Hematopoietic multipotent progenitor cell treated with erythropoietin and hydrocortisone succinate and interleukin-3 and kit ligand, for 17 days (in vitro differentiated cells): ENCODE results near the gene DHFR2.
"Not testable (repeated sequence)": the region's sequence is repeated elsewhere in the genome, so short reads cannot be mapped to it uniquely, and the experiment has no call there.

Experiments used
- DNase-seq: peaks from one replicate; pipeline ENCODE4 v3.0.0-alpha.2; 2015; ENCODE audit warnings: low spot score

The DHFR2 gene

DNA sequence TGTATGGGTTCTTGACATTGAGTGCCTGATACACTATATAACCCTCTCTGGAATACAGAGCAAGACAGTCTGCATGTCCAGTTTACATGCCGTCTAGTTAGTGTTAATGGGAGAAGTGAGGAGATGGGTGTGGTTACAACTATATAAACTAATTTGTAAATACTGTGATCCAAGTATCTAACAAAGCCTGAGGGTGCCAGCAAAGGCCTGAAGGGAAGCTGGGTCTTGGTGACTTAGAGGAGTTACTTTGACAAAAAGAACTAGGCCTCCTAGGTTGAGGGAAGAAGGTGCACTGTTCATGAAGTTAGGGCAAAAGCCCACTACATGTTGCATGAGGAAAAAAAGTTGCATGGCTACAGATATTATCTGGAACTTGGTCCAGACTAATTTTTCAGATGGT is 2.4 kb upstream of the DHFR2 start:
- peak; percentile 71 for DNase-seq

DNA sequence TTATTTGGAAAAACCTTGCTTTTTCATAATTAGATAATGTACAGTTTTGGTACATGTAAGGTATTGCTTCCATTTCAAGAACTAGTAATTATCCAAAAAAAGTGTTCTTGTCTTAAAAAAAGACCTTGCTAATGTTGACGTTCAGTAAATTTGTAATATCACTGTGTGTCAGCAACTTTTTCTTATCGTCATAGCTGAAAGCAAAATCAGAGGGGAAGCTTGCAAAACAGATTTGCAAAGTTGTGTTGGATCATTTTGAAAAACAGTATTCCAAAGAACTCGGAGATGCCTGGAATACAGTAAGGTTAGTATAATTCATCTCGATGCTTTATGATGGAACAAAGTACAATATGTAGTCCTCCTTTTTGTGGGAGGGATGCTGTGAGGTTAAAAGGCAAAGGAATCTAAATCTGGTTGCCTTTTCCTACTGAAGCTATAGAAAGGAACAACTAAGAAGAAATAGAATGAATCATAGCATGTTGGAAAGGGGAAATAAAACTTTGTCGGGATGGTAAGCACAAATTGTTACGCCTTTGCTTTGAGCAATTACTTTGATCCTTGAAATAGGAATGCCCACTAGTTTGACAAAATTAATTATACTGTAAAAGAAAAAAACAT is 1.6 kb upstream of the DHFR2 start:
- DNase-seq, result peak; percentile 86

DNA sequence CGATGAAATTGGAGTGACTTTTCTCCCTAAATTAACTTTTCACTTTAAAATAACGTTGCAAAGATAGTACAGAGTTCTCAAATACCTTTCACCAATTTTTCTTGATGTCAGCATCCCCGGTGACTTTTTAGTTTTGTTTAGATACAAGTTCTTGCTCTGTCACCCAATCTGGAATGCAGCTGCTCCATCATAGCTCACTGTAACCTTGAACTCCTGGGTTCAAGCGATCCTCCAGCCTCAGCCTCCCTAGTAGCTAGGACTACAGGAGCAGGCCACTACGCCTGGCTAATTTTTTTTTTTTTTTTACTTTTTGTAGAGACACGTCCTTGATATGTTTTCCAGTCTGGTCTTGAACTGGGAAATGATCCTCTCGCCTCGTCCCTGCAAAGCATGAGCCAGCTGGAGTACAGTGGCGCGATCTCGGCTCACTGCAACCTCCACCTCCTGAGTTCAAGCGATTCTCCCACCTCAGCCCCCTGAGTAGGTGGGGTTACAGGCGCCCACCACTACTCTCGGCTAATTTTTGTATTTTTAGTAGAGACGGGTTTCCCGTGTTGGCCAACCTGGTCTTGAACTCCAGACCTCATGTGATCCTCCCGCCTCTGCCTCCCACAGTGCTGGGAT is 892 bp upstream of the DHFR2 start:
- peak; percentile 77 for DNase-seq

DNA sequence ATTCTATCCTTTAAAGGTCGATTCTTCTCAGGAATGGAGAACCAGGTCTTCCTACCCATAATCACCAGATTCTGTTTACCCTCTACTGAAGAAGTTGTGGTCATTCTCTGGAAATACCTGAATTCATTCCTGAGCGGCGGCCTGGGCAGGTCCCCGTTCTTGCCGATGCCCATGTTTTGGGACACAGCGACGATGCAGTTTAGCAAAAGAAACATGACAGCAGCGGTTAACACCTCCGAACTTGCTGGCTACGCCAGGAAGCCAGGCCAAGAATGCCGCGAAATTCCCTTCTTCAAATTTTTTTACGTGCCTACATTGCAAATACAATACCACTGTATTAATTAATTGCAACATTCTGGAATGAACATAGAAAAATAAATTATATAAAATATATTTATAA is 1.4 kb downstream of the DHFR2 start:
- DNase-seq, result no peak

DNA sequence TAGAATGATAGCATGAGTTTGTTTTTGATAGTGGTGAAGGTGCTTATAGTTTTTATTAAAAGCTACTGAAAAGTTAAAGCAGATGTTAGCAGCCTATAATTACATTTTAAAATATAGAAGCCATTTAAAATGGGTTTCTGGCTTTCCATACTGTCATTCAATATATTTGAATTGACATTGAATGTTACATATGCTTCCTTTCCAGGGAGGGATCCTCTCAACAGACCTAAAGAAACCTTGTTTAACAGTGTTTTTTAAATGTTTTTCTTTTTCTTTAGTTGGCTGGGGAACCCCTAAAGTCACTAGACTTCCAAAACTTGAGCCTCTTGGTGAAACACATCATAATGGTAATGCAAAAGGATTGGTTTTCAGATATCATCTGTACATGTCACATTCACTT is 12.2 kb downstream of the DHFR2 start:
- DNase-seq, result no peak

DNA sequence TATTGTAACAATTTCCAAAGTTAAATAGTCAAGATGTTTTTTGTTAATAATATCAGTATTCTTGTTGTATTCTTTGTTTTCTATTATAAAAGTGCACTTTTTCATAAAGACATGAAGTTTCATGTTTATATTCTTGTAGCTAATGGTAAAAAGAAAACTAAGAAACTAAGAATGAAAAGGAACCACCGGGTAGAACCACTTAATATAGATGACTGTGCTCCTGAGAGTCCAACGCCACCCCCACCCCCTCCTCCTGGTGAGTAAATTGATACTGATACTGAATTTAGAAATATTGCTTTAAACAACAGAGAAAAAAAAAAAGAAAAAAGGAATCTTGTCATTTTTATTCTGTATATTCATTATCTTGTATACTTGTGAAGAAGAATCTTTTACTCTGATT is 13.4 kb downstream of the DHFR2 start:
- no peak for DNase-seq

DNA sequence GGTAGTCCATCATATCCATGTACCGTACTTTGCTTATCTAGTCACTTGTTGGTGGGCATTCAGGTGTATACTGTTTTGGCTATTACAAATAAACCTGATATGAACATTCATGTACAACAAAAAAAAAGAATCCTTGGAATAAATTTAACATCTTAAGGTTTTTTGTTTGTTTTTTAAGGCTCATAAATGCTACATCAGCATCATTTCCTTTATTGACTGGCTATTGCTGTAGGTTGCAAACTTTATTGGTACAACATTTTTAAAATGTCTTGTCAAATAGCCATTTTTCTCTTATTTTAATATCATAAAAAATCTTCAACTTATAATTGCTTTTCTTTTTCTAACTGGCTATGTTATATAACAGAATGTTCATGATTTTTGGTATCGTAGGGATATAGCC is 16.2 kb downstream of the DHFR2 start:
- DNase-seq, result no peak

DNA sequence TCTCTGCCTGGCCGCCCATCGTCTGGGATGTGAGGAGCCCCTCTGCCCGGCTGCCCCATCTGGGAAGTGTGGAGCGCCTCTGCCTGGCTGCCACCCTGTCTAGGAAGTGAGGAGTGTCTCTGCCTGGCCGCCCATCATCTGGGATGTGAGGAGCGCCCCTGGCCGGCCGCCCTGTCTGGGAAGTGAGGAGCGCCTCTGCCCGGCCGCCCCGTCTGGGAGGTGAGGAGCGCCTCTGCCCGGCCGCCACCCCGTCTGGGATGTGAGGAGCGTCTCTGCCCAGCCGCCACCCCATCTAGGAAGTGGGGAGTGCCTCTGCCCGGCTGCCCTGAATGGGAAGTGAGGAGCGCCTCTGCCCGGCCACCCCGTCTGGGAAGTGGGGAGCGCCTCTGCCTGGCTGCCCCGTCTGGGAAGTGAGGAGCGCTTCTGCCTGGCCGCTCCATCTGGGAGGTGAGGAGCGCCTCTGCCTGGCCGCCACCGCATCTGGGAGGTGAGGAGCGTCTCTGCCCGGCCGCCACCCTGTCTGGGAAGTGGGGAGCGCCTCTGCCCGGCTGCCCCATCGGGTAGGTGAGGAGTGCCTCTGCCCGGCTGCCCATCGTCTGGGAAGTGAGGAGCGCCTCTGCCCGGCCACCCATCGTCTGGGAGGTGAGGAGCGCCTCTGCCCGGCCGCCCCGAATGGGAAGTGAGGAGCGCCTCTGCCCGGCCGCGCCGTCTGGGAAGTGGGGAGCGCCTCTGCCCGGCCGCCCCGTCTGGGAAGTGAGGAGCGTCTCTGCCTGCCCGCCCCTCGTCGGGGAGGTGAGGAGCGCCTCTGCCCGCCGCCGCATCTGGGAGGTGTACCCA is 18.4 kb downstream of the DHFR2 start:
- DNase-seq, result not testable (repeated sequence)

DNA sequence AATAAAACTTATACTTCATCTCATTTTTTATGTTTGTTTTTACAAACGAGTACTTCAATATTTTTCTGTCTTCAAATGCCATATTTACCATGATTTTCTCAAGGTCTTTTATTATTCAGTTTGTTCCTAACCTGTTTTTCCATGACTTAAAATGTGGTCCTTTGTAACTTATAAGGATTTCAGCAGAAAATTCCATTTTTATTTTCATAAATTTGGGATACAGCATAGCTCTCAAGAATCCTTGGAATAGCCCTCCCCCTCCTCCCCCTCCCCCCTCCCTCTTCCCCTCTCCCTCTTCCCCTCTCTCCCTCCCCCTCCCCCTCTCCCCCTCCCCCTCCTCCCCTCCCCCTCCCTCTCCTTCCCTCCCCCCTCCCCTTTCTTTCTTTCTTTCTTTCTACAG is 19.4 kb downstream of the DHFR2 start:
- no peak for DNase-seq

DNA sequence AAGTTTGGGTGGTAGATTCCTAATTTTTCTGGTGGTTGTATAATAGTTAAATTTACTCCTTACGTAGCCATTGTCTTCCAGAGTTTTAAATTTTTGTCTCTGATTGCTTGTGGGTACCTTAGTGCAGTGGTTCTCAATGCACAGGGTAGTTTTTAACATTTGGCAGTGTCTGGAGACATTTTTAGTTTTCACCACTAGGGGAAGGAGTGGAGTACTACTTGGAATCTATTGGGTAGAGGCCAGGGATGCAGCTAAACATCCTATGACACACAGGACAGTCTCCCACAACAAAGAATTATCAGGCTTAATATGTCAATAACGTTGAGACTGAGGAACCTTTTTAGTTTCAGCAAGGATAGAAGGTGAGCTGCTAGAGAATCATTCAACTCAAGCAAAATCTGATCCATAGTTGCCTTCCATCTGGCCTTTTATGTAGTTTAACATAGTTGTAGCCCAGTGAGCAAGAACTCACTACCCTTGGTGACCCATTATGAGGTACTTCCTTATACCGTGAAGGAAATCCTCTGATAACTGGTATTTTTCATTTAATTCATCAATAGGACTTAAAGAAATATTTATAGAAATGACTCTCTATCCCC is 25.7 kb downstream of the DHFR2 start:
- DNase-seq, result peak; percentile 83

DNA sequence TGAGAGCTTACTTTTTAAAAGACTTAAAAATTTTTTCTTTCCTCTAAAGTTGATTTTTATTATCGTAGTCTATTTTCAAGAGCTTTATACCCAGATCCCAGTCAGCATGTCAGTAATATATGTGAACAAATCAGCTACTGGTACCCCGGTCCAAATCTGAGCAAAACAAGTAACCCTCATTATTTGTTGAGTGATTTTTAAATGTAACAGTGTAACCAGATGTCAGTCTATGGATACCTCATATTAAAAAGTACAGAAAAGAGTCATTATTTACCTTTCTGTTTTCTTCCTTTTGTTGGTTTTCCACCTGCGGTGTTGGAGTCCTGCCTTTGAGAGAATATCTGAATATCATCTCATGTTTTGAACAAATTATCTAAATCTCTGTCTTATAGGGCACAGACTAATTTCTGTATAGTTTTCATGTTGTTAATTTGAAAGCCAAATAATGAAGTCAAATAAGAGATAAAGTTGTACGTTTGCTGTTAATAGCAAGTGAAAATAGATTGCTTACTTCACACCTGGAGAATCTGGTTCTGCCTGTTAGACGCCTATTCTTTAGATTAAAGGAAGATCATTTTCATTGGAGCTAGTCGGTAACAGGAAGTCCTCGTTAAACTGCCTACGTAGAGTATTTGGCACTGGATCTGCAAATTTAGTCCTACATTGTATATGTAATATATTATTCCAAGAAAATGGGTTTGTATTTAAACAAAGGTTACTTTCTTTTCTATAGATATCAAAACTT is 34.5 kb downstream of the DHFR2 start, which contains the start of gene STX19:
STX19 (minus strand) TSS at position 505 of the 745 bp plus-strand sequence. CDS start 13,328 bp downstream, outside the sequence.
- no peak for DNase-seq

DNA sequence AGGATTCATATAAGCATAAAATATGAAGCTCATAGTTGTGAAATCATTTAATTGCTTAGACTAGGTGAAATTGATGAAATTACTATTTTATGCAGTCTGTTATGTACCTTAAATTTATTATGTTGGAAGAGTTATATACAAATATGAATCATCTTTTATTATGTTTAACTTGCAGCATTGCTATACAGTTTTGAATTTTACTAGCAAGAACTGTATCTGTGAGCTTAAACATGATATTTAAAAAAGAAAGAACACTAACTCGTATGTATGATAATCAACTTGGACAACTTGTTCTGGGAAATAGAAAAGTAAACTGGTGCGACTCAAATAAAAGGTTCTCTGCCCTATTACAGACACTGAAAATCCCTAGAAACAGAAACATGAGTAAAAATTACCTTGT is 36.1 kb downstream of the DHFR2 start:
- DNase-seq, result no peak

DNA sequence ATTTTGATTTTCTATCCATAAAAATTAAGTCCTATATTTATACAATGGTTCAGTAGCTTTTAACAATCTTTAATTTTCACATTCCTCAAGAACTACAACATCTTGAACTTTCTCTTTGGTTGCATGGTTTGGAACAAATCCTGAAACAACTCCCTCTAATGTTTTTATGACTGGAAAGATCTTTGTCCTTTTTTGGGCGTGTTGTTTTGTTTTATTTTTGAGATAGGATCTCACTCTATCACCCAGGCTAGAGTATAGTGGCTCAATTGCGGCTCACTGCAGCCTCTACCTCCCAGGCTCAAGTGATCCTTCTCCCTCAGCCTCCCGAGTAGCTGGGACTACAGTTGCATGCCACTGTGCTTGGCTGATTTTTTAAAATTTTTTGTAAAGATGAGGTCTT is 38.3 kb downstream of the DHFR2 start:
- no peak for DNase-seq

DNA sequence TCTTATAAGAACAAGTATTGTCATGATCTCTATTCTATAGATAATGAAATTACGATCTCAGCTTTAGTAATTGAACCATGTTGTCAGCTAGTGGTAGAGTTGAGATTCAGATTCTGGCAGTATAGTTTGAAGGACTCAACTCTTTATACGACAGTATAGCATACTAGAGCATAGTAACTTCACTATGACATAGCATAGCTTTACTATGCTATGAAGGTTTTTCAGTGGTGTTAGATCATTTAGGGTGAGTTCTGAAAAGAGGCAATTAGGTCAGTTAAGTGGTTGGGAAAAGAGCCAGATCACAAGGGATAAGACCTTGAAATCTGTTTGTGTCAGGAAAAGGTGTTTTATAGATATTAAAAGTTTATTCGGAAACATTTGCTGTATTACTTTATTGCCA is 42.4 kb downstream of the DHFR2 start:
- no peak for DNase-seq

DNA sequence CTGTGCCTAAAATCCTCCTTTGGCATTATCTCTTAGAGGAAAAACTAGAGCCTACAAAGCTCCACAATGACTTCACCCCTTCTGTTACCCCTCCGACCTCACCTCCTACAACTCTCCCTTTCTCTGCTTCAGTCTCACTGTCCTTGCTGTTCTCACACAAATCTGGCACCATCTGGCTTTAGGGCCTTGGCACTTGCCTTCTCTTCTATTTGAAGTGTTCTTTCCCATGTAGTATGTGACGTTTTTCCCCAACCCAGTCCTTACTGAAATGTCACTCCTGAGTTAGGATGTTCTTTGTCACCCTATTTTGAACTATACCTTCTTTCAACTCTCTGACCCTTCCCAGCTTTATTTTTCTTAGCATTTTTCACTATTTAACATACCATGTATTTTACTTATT is 43.1 kb downstream of the DHFR2 start:
- DNase-seq, result no peak

DNA sequence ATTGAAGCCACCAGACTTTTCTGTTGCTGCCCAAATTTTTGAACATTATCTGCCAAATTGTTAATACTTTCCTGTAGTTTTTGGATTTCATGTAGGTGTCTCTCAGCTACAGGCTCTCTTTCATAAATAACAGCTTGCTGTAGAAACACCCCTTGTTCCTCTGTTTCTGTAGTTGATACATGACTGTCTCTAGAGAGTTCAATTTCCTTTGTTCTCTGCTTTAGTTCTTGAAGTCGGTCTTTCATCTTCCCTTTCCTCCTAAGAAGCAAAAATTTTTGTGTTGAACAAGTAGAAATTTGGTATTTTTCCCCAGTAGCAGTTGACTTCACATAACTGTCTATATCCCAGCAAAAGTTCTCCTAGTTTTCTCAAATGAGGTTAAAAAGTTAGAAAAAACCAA is 47.7 kb downstream of the DHFR2 start:
- DNase-seq, result no peak

DNA sequence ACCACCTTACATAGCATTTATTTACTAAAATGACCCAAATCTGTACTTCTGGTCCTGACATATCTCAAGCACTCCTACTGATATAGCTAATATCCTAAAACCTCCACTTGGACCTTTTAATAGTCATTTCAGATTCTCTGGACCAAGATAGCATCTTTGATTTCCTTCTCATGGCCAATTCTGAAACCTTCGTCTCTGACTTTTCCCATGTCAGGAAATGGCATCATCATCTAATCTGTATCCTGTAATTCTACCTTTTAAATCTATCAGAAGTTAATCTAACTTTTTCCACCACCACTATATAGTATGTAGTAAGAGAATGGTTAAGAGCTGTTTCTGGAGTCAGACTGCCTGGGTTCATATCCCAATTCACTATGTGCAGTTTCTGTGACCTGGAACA is 50.5 kb downstream of the DHFR2 start:
- DNase-seq, result no peak

DNA sequence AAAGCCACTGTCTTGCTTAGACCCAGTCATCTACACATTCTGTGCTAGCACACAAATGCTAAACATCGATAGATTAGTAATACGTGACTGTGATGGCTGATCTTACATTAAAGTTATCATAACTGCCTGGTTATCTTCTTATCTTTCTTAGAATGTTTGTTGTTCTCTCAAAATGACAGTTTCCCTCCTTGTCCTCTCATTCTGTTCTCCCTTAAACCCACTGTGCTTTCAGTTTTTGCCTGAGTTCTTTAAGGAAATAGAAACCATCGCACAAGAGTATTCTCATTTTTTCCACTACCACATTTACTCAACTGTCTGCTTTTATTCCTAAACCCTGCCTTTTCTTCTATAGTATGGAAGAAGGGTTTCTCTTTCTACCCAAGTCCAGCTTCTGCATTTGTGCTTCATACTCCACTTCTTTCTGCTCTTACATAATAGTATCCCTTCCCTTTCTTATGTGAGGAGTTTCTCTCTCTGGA is 51.4 kb downstream of the DHFR2 start:
- no peak for DNase-seq

DNA sequence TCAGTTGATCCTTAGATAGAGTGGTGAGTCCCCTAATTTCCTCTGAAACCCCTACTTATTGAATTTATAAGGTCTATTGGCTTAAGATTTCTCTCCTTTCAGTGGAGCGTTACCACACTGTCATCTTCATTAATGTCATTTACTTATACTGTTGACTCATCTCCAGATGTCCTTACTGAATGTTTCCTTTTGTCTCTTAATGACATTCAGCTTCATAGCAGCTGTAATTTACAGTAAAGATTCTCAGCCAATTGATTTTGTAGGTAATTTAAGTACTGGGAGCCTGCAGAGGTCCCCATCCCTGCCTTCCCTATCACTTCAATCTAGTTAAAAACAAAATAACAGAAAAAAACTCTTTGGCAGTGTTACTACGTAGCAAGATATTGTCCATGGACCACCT is 53.1 kb downstream of the DHFR2 start:
- DNase-seq, result no peak

DNA sequence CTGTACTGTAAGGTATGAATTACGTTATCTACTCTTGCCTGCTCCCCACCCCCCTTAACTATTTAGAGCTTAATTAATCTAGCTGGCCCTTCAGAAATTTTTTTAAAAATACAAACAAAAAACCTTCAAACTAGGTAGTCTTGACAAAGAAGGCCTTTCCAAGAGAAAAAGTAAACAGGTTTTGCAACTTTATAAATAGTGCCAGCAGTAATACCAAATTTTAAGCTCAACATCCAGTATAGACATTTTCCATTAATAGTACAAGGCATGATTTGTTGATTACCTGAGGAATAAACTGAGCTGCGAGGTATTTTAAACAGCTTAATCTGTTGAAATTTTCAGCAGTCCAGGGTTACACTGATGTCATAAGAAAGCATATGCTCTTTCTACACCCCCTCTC is 54.5 kb downstream of the DHFR2 start:
- no peak for DNase-seq
